ENCODE measurements around the gene GGCT. TPM values are rescaled to one million over a fixed set of nuclear protein-coding genes. Genes with fewer than 3 reads are reported as not detected.

GGCT gene
- total and polyA plus RNA-seq, 2 donors (not counting 3 experiments of a cell fraction or from before 2014, with no cell fraction given), result 21.1 to 44.3 TPM

- peak overlapping the region; percentile 40 for H3K9ac ChIP-seq (replicated peaks; ENCODE audit: extremely low read depth, insufficient read depth, low read length)
- POLR2A ChIA-PET, result no interaction called here
- H3K79me2 ChIP-seq (ENCODE audit: control insufficient read depth, insufficient read depth, low read length), result peaks cover 84% of the 10 kb centered on the region
- peak overlapping the region; percentile 93 for H3K27ac ChIP-seq (ENCODE audit: insufficient read depth, low read depth, low read length)
- dilution Hi-C loops (cut with MboI; ENCODE audit: extremely low pct_ligation_motif_present, low sequenced_read_pairs), result no loop called here
- CTCF ChIA-PET, result interaction anchor here (1.2 to 1.6 kb wide), 4 partner anchors 11 to 309 kb away, joined by 4 to 8 read pairs (median 6); no protein-coding TSS in a partner anchor
- BruUV-seq (replicated peaks), result no TSS peak
- H4K20me1 ChIP-seq (replicated peaks; ENCODE audit: control insufficient read depth, extremely low read depth, insufficient read depth, low read length), result no peaks in the 10 kb centered on the region
- FAIRE-seq, result no peak
- no peaks in the 10 kb centered on the region for H3K36me3 ChIP-seq (ENCODE audit: control insufficient read depth in 2 of 2, extremely low read depth in 1 of 2, insufficient read depth in 2 of 2, low read length in 2 of 2)
- H3K27me3 ChIP-seq (ENCODE audit: control insufficient read depth in 2 of 2, insufficient read depth in 2 of 2, low read length in 2 of 2), result no peaks in the 10 kb centered on the region
- peak; percentile 68 for DNase-seq (ENCODE audit: low read depth, low spot score)
- no peak overlapping the region for H3K4me3 ChIP-seq (replicated peaks in 1 of 3; ENCODE audit: insufficient read depth in 1 of 3, low read depth in 1 of 3, low read length in 3 of 3)
- intact Hi-C loops (cut with micrococcal nuclease), result no loop called here
- H3K4me2 ChIP-seq (ENCODE audit: insufficient read depth, low read length), result peak overlapping the region; percentile 56
- H2AFZ ChIP-seq (ENCODE audit: low read depth, low read length), result no peak overlapping the region
- no peaks in the 10 kb centered on the region for H3K9me3 ChIP-seq (replicated peaks; ENCODE audit: control insufficient read depth, insufficient read depth, low read length)
- H3K4me1 ChIP-seq (ENCODE audit: control insufficient read depth, extremely low read depth, insufficient read depth, low read length), result peaks cover 82% of the 10 kb centered on the region
- no peaks in the 10 kb centered on the region for H3K9me1 ChIP-seq (replicated peaks; ENCODE audit: control insufficient read depth, extremely low read depth, insufficient read depth, low read length)
- no peak for TF ChIP-seq MYC (IDR thresholded peaks at IDR 0.05; ENCODE audit: low read depth, low read length)
- TF ChIP-seq JUN (IDR thresholded peaks at IDR 0.05; ENCODE audit: borderline replicate concordance, insufficient read depth, insufficient read length, low read depth), result no peak
- TF ChIP-seq, protein P1, sequence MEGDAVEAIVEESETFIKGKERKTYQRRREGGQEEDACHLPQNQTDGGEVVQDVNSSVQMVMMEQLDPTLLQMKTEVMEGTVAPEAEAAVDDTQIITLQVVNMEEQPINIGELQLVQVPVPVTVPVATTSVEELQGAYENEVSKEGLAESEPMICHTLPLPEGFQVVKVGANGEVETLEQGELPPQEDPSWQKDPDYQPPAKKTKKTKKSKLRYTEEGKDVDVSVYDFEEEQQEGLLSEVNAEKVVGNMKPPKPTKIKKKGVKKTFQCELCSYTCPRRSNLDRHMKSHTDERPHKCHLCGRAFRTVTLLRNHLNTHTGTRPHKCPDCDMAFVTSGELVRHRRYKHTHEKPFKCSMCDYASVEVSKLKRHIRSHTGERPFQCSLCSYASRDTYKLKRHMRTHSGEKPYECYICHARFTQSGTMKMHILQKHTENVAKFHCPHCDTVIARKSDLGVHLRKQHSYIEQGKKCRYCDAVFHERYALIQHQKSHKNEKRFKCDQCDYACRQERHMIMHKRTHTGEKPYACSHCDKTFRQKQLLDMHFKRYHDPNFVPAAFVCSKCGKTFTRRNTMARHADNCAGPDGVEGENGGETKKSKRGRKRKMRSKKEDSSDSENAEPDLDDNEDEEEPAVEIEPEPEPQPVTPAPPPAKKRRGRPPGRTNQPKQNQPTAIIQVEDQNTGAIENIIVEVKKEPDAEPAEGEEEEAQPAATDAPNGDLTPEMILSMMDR (IDR thresholded peaks at IDR 0.05; ENCODE audit: extremely low read depth in 1 of 2, insufficient read depth in 1 of 2, low read depth in 1 of 2, low read length in 2 of 2), result no peak
- no peak for TF ChIP-seq EZH2 (IDR thresholded peaks at IDR 0.05; ENCODE audit: borderline replicate concordance, low read depth, low read length, severe bottlenecking)
- no peak for TF ChIP-seq POLR2AphosphoS5 (IDR thresholded peaks at IDR 0.05; ENCODE audit: insufficient read depth, low read depth, low read length)
- TF ChIP-seq POLR2A (IDR thresholded peaks at IDR 0.05; ENCODE audit: low read depth, low read length), result no peak
- TF ChIP-seq FOS (IDR thresholded peaks at IDR 0.05; ENCODE audit: borderline replicate concordance, insufficient read depth, low read length), result no peak
- TF ChIP-seq MAX (IDR thresholded peaks at IDR 0.05; ENCODE audit: insufficient read depth, insufficient read length), result no peak
- TF ChIP-seq GATA2 (IDR thresholded peaks at IDR 0.05; ENCODE audit: insufficient read depth, insufficient read length, low read depth, low read length), result no peak
These were observed 32.4 kb downstream of the GGCT start for GRCh38 chr7:30472081-30472783.
